AG04450 (cell line): ENCODE measurements around the gene KRT20. TPM values are rescaled to one million over a fixed set of nuclear protein-coding genes. Genes with fewer than 3 reads are reported as not detected.

Experiments
- CTCF ChIA-PET: fragments of 300-600, 350-600 bp; formaldehyde crosslinking; extraction: SDS; loops from one replicate; lab custom pipeline; 2022; ENCODE audit warnings: antibody characterized with exemption, inconsistent platforms; lab: Charles Lee
- POLR2A ChIA-PET: fragments of 350-600 bp; formaldehyde crosslinking; extraction: SDS; loops from one replicate; lab custom pipeline; 2021; ENCODE audit warnings: antibody characterized with exemption, inconsistent platforms; lab: Yijun Ruan, JAX
- DNase-seq: peaks from one replicate; pipeline ENCODE4 v3.0.0-alpha.2; 2011; ENCODE audit warnings: low read depth, low spot score
- H3K27ac ChIP-seq: one replicate; pipeline ENCODE4 v1.5.1; 2012; ENCODE audit warnings: low read depth, low read length, control low read depth
- H3K27me3 ChIP-seq: one replicate; pipeline ENCODE4 v1.6.0; 2012; ENCODE audit warnings: low read length; ENCODE audit not compliant: control insufficient read depth, insufficient read depth
- H3K4me3 ChIP-seq: 2 replicates; pipeline ENCODE4 v1.5.1; 2011; ENCODE audit warnings: mild to moderate bottlenecking, low read depth, low read length, control low read depth
- H3K9me3 ChIP-seq: 2 replicates; pipeline ENCODE4 v1.5.1; 2012; ENCODE audit warnings: low read length; ENCODE audit not compliant: control insufficient read depth, insufficient read depth
- polyA plus RNA-seq: library from polyadenylated mRNA; depleted of rRNA; stranded (reverse); fragments of >200 nt; gene quantifications from 2 replicates; pipeline ENCODE4 v1.2.3, GENCODE V29; 2011
- TF ChIP-seq, protein P1 (sequence below): IDR thresholded peaks from 2 replicates; pipeline ENCODE4 v1.5.1; 2011; ENCODE audit warnings: low read depth, low read length, control low read depth, inconsistent platforms

KRT20 gene
- polyA plus RNA-seq, 1 experiment, result not detected

GRCh38 chr17:40878044-40878443 lies 7.0 kb downstream of the KRT20 start:
- no peak overlapping the region for H3K27ac ChIP-seq
- CTCF ChIA-PET, result no interaction called here
- no peak overlapping the region for H3K4me3 ChIP-seq
- H3K9me3 ChIP-seq, result no peaks in the 10 kb centered on the region
- POLR2A ChIA-PET, result no interaction called here
- DNase-seq, result no peak
- TF ChIP-seq, protein P1, sequence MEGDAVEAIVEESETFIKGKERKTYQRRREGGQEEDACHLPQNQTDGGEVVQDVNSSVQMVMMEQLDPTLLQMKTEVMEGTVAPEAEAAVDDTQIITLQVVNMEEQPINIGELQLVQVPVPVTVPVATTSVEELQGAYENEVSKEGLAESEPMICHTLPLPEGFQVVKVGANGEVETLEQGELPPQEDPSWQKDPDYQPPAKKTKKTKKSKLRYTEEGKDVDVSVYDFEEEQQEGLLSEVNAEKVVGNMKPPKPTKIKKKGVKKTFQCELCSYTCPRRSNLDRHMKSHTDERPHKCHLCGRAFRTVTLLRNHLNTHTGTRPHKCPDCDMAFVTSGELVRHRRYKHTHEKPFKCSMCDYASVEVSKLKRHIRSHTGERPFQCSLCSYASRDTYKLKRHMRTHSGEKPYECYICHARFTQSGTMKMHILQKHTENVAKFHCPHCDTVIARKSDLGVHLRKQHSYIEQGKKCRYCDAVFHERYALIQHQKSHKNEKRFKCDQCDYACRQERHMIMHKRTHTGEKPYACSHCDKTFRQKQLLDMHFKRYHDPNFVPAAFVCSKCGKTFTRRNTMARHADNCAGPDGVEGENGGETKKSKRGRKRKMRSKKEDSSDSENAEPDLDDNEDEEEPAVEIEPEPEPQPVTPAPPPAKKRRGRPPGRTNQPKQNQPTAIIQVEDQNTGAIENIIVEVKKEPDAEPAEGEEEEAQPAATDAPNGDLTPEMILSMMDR, result no peak
- H3K27me3 ChIP-seq, result no peaks in the 10 kb centered on the region

GRCh38 chr17:40873801-40874200 lies 11.2 kb downstream of the KRT20 start:
- Histone ChIP-seq H3K27ac (no peak overlapping the region), H3K27me3 (peaks cover 3% of the 10 kb centered on the region), H3K4me3 (no peak overlapping the region), H3K9me3 (no peaks in the 10 kb centered on the region)
- TF ChIP-seq, protein P1, result no peak
- no peak for DNase-seq
- ChIA-PET CTCF (interaction anchor here (1.2 to 1.8 kb wide), 3 partner anchors 675 to 789 kb away, joined by 4 to 9 read pairs (median 6); no protein-coding TSS in a partner anchor), POLR2A (no interaction called here)

DNA sequence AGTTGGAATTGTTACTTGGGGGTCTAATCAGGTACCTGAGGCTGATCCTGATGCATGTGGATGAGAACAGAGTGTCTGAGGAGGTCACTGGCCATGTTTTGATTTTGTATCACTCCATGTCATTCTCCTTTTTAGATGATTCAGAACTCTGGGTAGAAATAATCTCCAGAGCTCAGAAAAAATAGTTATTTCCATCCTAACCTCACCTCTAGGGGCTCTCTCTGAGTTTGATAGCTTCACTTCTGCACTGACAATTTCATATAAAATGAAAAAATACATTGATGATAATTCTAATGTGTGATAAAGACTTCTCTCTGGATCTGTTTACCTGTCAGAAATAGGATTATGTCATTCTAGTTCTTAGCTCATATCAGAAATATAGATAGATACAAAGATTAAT lies 11.8 kb downstream of the KRT20 start:
- Histone ChIP-seq H3K4me3 (no peak overlapping the region), H3K9me3 (no peaks in the 10 kb centered on the region), H3K27ac (no peak overlapping the region), H3K27me3 (peaks cover 3% of the 10 kb centered on the region)
- ChIA-PET CTCF (interaction anchor here (1.2 to 1.8 kb wide), 3 partner anchors 676 to 790 kb away, joined by 4 to 9 read pairs (median 6); no protein-coding TSS in a partner anchor), POLR2A (interaction anchor here (0.6 kb wide), 1 partner anchor 186 kb away, joined by 3 read pairs; no protein-coding TSS in a partner anchor)
- TF ChIP-seq, protein P1, result peak; percentile 21; the same call in 1 of the 2 replicates
- DNase-seq, result no peak

- POLR2A ChIA-PET, result no interaction called here
- DNase-seq, result no peak
- Histone ChIP-seq H3K27ac (no peak overlapping the region), H3K4me3 (no peak overlapping the region), H3K9me3 (no peaks in the 10 kb centered on the region), H3K27me3 (peaks cover 3% of the 10 kb centered on the region)
- CTCF ChIA-PET, result interaction anchor here (0.6 to 2.2 kb wide), 6 partner anchors 12 to 790 kb away, joined by 3 to 19 read pairs (median 6); no protein-coding TSS in a partner anchor
- TF ChIP-seq, protein P1, result no peak
Measured at GRCh38 chr17:40872416-40872815, 12.6 kb downstream of the KRT20 start.

GRCh38 chr17:40871316-40871715 lies 13.7 kb downstream of the KRT20 start:
- peaks cover 3% of the 10 kb centered on the region for H3K27me3 ChIP-seq
- POLR2A ChIA-PET, result no interaction called here
- no peak for DNase-seq
- CTCF ChIA-PET, result interaction anchor here (0.5 to 2.2 kb wide), 5 partner anchors 13 to 777 kb away, joined by 3 to 19 read pairs (median 6); no protein-coding TSS in a partner anchor
- no peak overlapping the region for H3K4me3 ChIP-seq
- TF ChIP-seq, protein P1, result no peak
- no peaks in the 10 kb centered on the region for H3K9me3 ChIP-seq
- H3K27ac ChIP-seq, result no peak overlapping the region
